Measurements from ENCODE around the gene GTPBP3. TPM values are rescaled to one million over a fixed set of nuclear protein-coding genes. Genes with fewer than 3 reads are reported as not detected.

GTPBP3 gene
- total and polyA plus RNA-seq, 2 experiments from 2014 or later = 25.4 to 67.8 TPM

DNA sequence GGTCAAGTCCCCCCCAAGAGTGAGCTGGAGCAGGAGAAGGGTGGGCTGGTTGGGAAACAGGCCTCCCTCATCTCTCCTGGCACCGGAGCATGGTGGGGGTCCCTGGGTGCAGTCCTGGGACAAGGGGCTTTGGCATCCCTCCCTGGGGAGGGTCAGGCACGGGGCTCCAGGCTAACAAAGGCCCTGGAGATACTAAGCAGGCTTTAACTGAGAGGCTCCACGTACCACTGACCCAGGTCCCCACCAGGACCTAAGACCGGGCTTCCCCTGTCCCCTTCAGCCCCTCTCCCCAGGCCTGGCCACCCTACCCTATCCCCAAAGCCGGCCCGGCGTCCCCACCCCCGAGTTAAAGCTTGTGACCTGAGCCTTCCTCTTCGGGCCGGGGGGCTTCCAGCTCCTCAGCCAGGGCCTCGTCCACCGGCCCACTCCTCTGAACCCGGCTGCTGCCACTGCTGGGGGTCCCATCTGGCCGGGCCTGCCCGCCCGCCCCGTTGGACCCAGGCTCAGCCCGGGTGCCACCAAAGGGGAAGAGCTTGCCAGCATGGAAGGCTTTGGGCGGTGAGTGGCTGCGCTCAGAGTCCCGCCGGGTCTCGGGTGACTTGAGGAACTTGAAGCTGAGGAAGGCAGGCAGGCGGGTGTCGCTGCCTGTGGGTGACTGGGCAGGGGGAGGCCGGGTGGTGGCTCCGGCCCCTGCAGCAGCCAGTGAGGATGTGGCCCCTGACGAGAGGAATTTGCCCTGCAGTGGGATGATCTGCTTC lies 12.8 kb upstream of the GTPBP3 start (continued):
- TF ChIP-seq ZNF331 (CRISPR knock-in tag; IDR thresholded peaks at IDR 0.05; ENCODE audit: low read depth) = no peak

GRCh38 chr19:17325133-17325532 lies 12.2 kb upstream of the GTPBP3 start:
- Histone ChIP-seq H3K4me3 (no peak overlapping the region), H3K27me3 (ENCODE audit: insufficient read depth) (peaks cover 9% of the 10 kb centered on the region; the same call in 1 of the 2 replicates), H3K4me1 (ENCODE audit: insufficient read depth) (peaks cover 25% of the 10 kb centered on the region), H3K36me3 (ENCODE audit: insufficient read depth) (0 out of 2 replicates have a peak, but pooled peaks cover under 1% of the 10 kb centered on the region), H4K20me1 (replicated peaks; ENCODE audit: insufficient read depth) (no peaks in the 10 kb centered on the region; the same call in 1 of the 2 replicates), H3K4me2 (no peak overlapping the region), H3K9me2 (ENCODE audit: insufficient read depth) (no peaks in the 10 kb centered on the region), H3K27ac (ENCODE audit: low read depth) (no peak overlapping the region), H3F3A (replicated peaks; ENCODE audit: low read depth) (peaks cover 33% of the 10 kb centered on the region), H3K79me2 (replicated peaks; ENCODE audit: insufficient read depth) (no peaks in the 10 kb centered on the region), H2AFZ (no peak overlapping the region)
- Mint-ChIP-seq H3K9me3 (no peaks in the 10 kb centered on the region; the same call in 2 of the 3 replicates), H3K27ac (no peak overlapping the region), H3K36me3 (ENCODE audit: low read depth) (peaks cover 23% of the 10 kb centered on the region), H3K4me1 (peaks cover 22% of the 10 kb centered on the region), H3K4me3 (no peak overlapping the region), H3K27me3 (ENCODE audit: insufficient read depth, low read depth, poor library complexity) (peaks cover 14% of the 10 kb centered on the region)
- TF ChIP-seq, protein P1, sequence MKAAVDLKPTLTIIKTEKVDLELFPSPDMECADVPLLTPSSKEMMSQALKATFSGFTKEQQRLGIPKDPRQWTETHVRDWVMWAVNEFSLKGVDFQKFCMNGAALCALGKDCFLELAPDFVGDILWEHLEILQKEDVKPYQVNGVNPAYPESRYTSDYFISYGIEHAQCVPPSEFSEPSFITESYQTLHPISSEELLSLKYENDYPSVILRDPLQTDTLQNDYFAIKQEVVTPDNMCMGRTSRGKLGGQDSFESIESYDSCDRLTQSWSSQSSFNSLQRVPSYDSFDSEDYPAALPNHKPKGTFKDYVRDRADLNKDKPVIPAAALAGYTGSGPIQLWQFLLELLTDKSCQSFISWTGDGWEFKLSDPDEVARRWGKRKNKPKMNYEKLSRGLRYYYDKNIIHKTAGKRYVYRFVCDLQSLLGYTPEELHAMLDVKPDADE (IDR thresholded peaks at IDR 0.05) = no peak
- no peak for TF ChIP-seq ZNF331 (CRISPR knock-in tag; IDR thresholded peaks at IDR 0.05; ENCODE audit: low read depth)
- TF ChIP-seq ZNF462 (CRISPR knock-in tag; IDR thresholded peaks at IDR 0.05) = no peak
- no peak for TF ChIP-seq EZH2phosphoT487 (IDR thresholded peaks at IDR 0.05; ENCODE audit: unreplicated experiment)
- TF ChIP-seq JUNB (IDR thresholded peaks at IDR 0.05; ENCODE audit: unreplicated experiment) = no peak
- TF ChIP-seq CREB1 (CRISPR knock-in tag; IDR thresholded peaks at IDR 0.05; ENCODE audit: low read depth) = no peak
- TF ChIP-seq NANOG (IDR thresholded peaks at IDR 0.05; ENCODE audit: borderline replicate concordance) = no peak
- TF ChIP-seq STAT1 (IDR thresholded peaks at IDR 0.05; ENCODE audit: unreplicated experiment) = no peak
- TF ChIP-seq EZH2 (IDR thresholded peaks at IDR 0.05; ENCODE audit: low read depth, unreplicated experiment) = no peak
- ATAC-seq (no peak), DNase-seq (ENCODE audit: low spot score) (no peak)
